Thyroid gland (tissue), 4 donors: Measurements from ENCODE around the gene ARIH2. TPM values are rescaled to one million over a fixed set of nuclear protein-coding genes. Genes with fewer than 3 reads are reported as not detected.

ENCODE experiments used
- DNase-seq, 2 donors: peaks; one replicate each; pipeline ENCODE4 v3.0.0-alpha.2; 2019
- H3K27ac ChIP-seq, 3 donors: fragments of 200-600 bp; sonication (generic); 1 replicate in 2 of 3; 2 replicates in 1 of 3; pipeline ENCODE4 v1.5.1; 2016 to 2019; ENCODE audit warnings: mild to moderate bottlenecking in 1 of 3, moderate library complexity in 1 of 3
- H3K27me3 ChIP-seq: fragments of 200-600 bp; sonication (generic); one replicate; pipeline ENCODE4 v1.5.1; 2019
- H3K36me3 ChIP-seq, 2 donors: fragments of 200-600 bp; sonication (generic); one replicate each; pipeline ENCODE4 v1.5.1; 2016 to 2019
- H3K4me1 ChIP-seq, 2 donors: fragments of 200-600 bp; sonication (generic); one replicate each; pipeline ENCODE4 v1.5.1; 2017 to 2019
- H3K4me3 ChIP-seq, 3 donors: fragments of 200-600 bp; sonication (generic); replicated peaks in 1 of 3; 1 replicate in 2 of 3; 2 replicates in 1 of 3; pipeline ENCODE4 v1.5.1; 2016; ENCODE audit warnings: mild to moderate bottlenecking in 1 of 3
- H3K9me3 ChIP-seq: fragments of 200-600 bp; sonication (generic); one replicate; pipeline ENCODE4 v1.5.1; 2017
- CTCF ChIP-seq, 6 experiments: fragments of 200-600 bp in 3 of 6; fragments of 450-650 bp in 3 of 6; sonication (generic) in 3 of 6; IDR thresholded peaks; one replicate each; pipeline ENCODE4 v1.5.1; 2016 to 2019; ENCODE audit warnings: antibody characterized with exemption in 6 of 6, mild to moderate bottlenecking in 2 of 6, inconsistent platforms in 1 of 6, moderate library complexity in 1 of 6
- POLR2A ChIP-seq, 2 donors: fragments of 450-650 bp; IDR thresholded peaks; one replicate each; pipeline ENCODE4 v1.6.1; 2017; ENCODE audit warnings: antibody characterized with exemption in 2 of 2, mild to moderate bottlenecking in 2 of 2, moderate library complexity in 1 of 2
- WGBS, 2 donors: methylation state at CpG; one replicate each; pipeline ENCODE4 v1.1.5; 2017; 5-methylcytosine and 5-hydroxymethylcytosine counted together
- intact Hi-C: fragments of 100-400 bp; cut with DNase I; formaldehyde crosslinking; loops from one replicate; pipeline ENCODE4 v1.15.1; 2023
- total RNA-seq, 4 donors: library from RNA; depleted of rRNA; stranded (reverse); fragments of >200 nt; gene quantifications; one replicate each; pipeline ENCODE4 v1.2.3, GENCODE V29; 2016

The ARIH2 gene
- total RNA-seq, 4 donors from 2014 or later: 108 to 136 (median 117) TPM

- no peak for DNase-seq
- Histone ChIP-seq H3K27ac (no peak overlapping the region), H3K27me3 (no peaks in the 10 kb centered on the region), H3K4me3 (no peak overlapping the region), H3K36me3 (peaks cover 0 to 4% of the 10 kb centered on the region in 2 donors), H3K4me1 (peaks cover 2 to 3% of the 10 kb centered on the region in 2 donors), H3K9me3 (no peaks in the 10 kb centered on the region)
- intact Hi-C loops: no loop called here
- TF ChIP-seq CTCF (IDR thresholded peaks at IDR 0.05): no peak
- TF ChIP-seq POLR2A (IDR thresholded peaks at IDR 0.05): no peak
- 93 to 95% methylated on average over 6 to 8 of the region's 8 CpGs for WGBS, 2 donors
Observed at GRCh38 chr3:48996640-48997039, 78.0 kb downstream of the ARIH2 start.

- Histone ChIP-seq H3K27me3 (no peaks in the 10 kb centered on the region), H3K4me1 (no peaks in the 10 kb centered on the region), H3K36me3 (peaks cover 0 to 4% of the 10 kb centered on the region in 2 donors), H3K4me3 (no peak overlapping the region), H3K9me3 (no peaks in the 10 kb centered on the region), H3K27ac (no peak overlapping the region)
- intact Hi-C loops: no loop called here
- WGBS, 2 donors: 100% methylated on average over 1 to 6 of the region's 8 CpGs
- no peak for DNase-seq
- TF ChIP-seq POLR2A (IDR thresholded peaks at IDR 0.05) (no peak), CTCF (IDR thresholded peaks at IDR 0.05) (no peak)
Observed at GRCh38 chr3:48997102-48997635, 78.5 kb downstream of the ARIH2 start.

- no peaks in the 10 kb centered on the region for H3K27me3 ChIP-seq
- 73 to 74% methylated on average over 20 of the region's 20 CpGs for WGBS, 2 donors
- H3K36me3 ChIP-seq: peaks cover 0 to 4% of the 10 kb centered on the region in 2 donors
- no peaks in the 10 kb centered on the region for H3K4me1 ChIP-seq
- H3K4me3 ChIP-seq: no peak overlapping the region
- no peak overlapping the region for H3K27ac ChIP-seq
- no peak for DNase-seq
- no peaks in the 10 kb centered on the region for H3K9me3 ChIP-seq
- no peak for TF ChIP-seq POLR2A (IDR thresholded peaks at IDR 0.05)
- intact Hi-C loops: no loop called here
Observed at GRCh38 chr3:48997714-48998637, 79.3 kb downstream of the ARIH2 start.

GRCh38 chr3:48999085-48999858, 80.6 kb downstream of the ARIH2 start:
- WGBS, 2 donors: 49 to 73% methylated on average over 4 to 8 of the region's 8 CpGs
- Histone ChIP-seq H3K27me3 (no peaks in the 10 kb centered on the region), H3K9me3 (no peaks in the 10 kb centered on the region), H3K36me3 (peaks cover 0 to 4% of the 10 kb centered on the region in 2 donors), H3K27ac (no peak overlapping the region), H3K4me3 (no peak overlapping the region), H3K4me1 (no peaks in the 10 kb centered on the region)
- no peak for DNase-seq
- TF ChIP-seq POLR2A (IDR thresholded peaks at IDR 0.05) (no peak), CTCF (IDR thresholded peaks at IDR 0.05) (no peak)
- intact Hi-C loops: no loop called here

GRCh38 chr3:49001155-49001554, 82.5 kb downstream of the ARIH2 start:
- intact Hi-C loops: no loop called here
- no peaks in the 10 kb centered on the region for H3K9me3 ChIP-seq
- DNase-seq: no peak
- no peaks in the 10 kb centered on the region for H3K27me3 ChIP-seq
- no peak for TF ChIP-seq POLR2A (IDR thresholded peaks at IDR 0.05)
- WGBS, 2 donors: 90 to 94% methylated on average over 2 to 6 of the region's 6 CpGs
- H3K4me3 ChIP-seq: no peak overlapping the region
- H3K27ac ChIP-seq: no peak overlapping the region
- no peaks in the 10 kb centered on the region for H3K36me3 ChIP-seq
- H3K4me1 ChIP-seq: peaks cover 7 to 16% of the 10 kb centered on the region in 2 donors
